GM12878 (cell line): ENCODE measurements around the gene PPP3CA. TPM values are rescaled to one million over a fixed set of nuclear protein-coding genes. Genes with fewer than 3 reads are reported as not detected.
A peak's percentile ranks its signal among the peaks of the same experiment; 100 is the strongest.

Experiments used
- ATF7 ChIP-seq: fragments of 450-650 bp; IDR thresholded peaks from 2 replicates; pipeline ENCODE4 v1.6.1; 2016; ENCODE audit warnings: low read depth, mild to moderate bottlenecking
- CHD4 ChIP-seq: fragments of 200-600 bp; sonication (generic); IDR thresholded peaks from 2 replicates; pipeline ENCODE4 v1.6.1; 2016; ENCODE audit warnings: mild to moderate bottlenecking
- ESRRA ChIP-seq: IDR thresholded peaks from 2 replicates; pipeline ENCODE4 v1.6.1; 2012; ENCODE audit warnings: mild to moderate bottlenecking, low read length, improper control_type of control experiment
- MYC ChIP-seq: IDR thresholded peaks from 2 replicates; pipeline ENCODE4 v1.6.1; 2011; ENCODE audit warnings: mild to moderate bottlenecking, low read length, moderate library complexity, inconsistent platforms; ENCODE audit not compliant: insufficient read depth, insufficient replicate concordance, insufficient read length, severe bottlenecking
- NFYA ChIP-seq: IDR thresholded peaks from 2 replicates; pipeline ENCODE4 v1.6.1; 2011; ENCODE audit warnings: low read depth, mild to moderate bottlenecking, low read length, improper control_type of control experiment, borderline replicate concordance
- NFYB ChIP-seq: IDR thresholded peaks from 2 replicates; pipeline ENCODE4 v1.6.1; 2011; ENCODE audit warnings: low read depth, mild to moderate bottlenecking, low read length, improper control_type of control experiment, moderate library complexity; ENCODE audit not compliant: insufficient read depth
- NR2F1 ChIP-seq: fragments of 450-650 bp; conservative IDR thresholded peaks from 2 replicates; pipeline ENCODE4 v1.6.1; 2017; ENCODE audit warnings: mild to moderate bottlenecking
- PAX5 ChIP-seq: IDR thresholded peaks from 2 replicates; pipeline ENCODE4 v1.6.1; 2011; ENCODE audit warnings: low read depth, low read length, borderline replicate concordance
- POLR2AphosphoS2 ChIP-seq: IDR thresholded peaks from 2 replicates; pipeline ENCODE4 v1.6.1; 2011; ENCODE audit warnings: low read depth, mild to moderate bottlenecking, low read length, improper control_type of control experiment, moderate library complexity
- RB1 ChIP-seq: fragments of 450-650 bp; formaldehyde crosslinking; IDR thresholded peaks from 2 replicates; pipeline ENCODE4 v1.6.1; 2017; ENCODE audit warnings: mild to moderate bottlenecking, borderline replicate concordance
- SRF ChIP-seq, 2 experiments: IDR thresholded peaks; 2 replicates each; pipeline ENCODE4 v1.6.1; 2011; ENCODE audit warnings: low read depth in 2 of 2, low read length in 2 of 2, mild to moderate bottlenecking in 1 of 2, moderate library complexity in 1 of 2
- TCF7 ChIP-seq: IDR thresholded peaks from 2 replicates; pipeline ENCODE4 v1.6.1; 2014; ENCODE audit warnings: antibody characterized with exemption, borderline replicate concordance
- YY1 ChIP-seq: IDR thresholded peaks from 2 replicates; pipeline ENCODE4 v1.6.1; 2011; ENCODE audit warnings: low read depth, mild to moderate bottlenecking, low read length
- ZNF24 ChIP-seq: fragments of 450-650 bp; IDR thresholded peaks from 2 replicates; pipeline ENCODE4 v1.6.1; 2017; ENCODE audit warnings: antibody characterized with exemption, mild to moderate bottlenecking
- polyA plus RNA-seq, 11 experiments: library from polyadenylated mRNA; depleted of rRNA in 4 of 11; unstranded in 6 of 11; stranded (reverse) in 5 of 11; fragments of >200 nt; fragmentation: Nextera tagmentation in 4 of 11; fragmentation: Illumina TruSeq in 1 of 11; extraction: Ambion mirVana in 4 of 11; extraction: Trizol in 1 of 11; gene quantifications; 1 replicate in 1 of 11; 2 replicates in 10 of 11; pipeline versions ENCODE4 v1.2.1 to v1.2.3, GENCODE V29; 2011 to 2016; ENCODE audit warnings: inconsistent platforms in 2 of 11, missing spikeins in 2 of 11, low read depth in 1 of 11
- total RNA-seq, 4 experiments: library from RNA; depleted of rRNA in 3 of 4; stranded (reverse); fragments of >200 nt in 3 of 4; fragmentation: Illumina TruSeq in 1 of 4; extraction: Trizol in 1 of 4; gene quantifications; 2 replicates each; pipeline versions ENCODE4 v1.2.1 to v1.2.3, GENCODE V29; 2013 to 2021
- TF ChIP-seq, protein P1 (sequence below), 3 experiments: IDR thresholded peaks in 2 of 3; conservative IDR thresholded peaks in 1 of 3; 2 replicates each; pipeline ENCODE4 v1.5.1; 2011; ENCODE audit warnings: low read depth in 3 of 3, low read length in 3 of 3, mild to moderate bottlenecking in 3 of 3, control low read depth in 2 of 3, moderate library complexity in 2 of 3, inconsistent platforms in 1 of 3, mixed read lengths in 1 of 3; ENCODE audit not compliant: control insufficient read depth in 2 of 3, insufficient read depth in 1 of 3; ENCODE audit errors: extremely low read depth in 1 of 3
- TF ChIP-seq, protein P2 (sequence below): IDR thresholded peaks from 2 replicates; pipeline ENCODE4 v1.6.1; 2012; ENCODE audit warnings: mild to moderate bottlenecking, low read depth, low read length
- TF ChIP-seq, protein P3 (sequence below): IDR thresholded peaks from 2 replicates; pipeline ENCODE4 v1.6.1; 2012; ENCODE audit warnings: low read depth, low read length, improper control_type of control experiment
- TF ChIP-seq, protein P4 (sequence below): fragments of 450-650 bp; IDR thresholded peaks from 2 replicates; pipeline ENCODE4 v1.6.1; 2017; ENCODE audit warnings: mild to moderate bottlenecking, moderate library complexity

PPP3CA gene
- total and polyA plus RNA-seq, 10 of the 15 experiments (the other 5 are each of a cell fraction or from before 2014, with no cell fraction given), result 0.33 to 9.0 (median 1.0) TPM

DNA sequence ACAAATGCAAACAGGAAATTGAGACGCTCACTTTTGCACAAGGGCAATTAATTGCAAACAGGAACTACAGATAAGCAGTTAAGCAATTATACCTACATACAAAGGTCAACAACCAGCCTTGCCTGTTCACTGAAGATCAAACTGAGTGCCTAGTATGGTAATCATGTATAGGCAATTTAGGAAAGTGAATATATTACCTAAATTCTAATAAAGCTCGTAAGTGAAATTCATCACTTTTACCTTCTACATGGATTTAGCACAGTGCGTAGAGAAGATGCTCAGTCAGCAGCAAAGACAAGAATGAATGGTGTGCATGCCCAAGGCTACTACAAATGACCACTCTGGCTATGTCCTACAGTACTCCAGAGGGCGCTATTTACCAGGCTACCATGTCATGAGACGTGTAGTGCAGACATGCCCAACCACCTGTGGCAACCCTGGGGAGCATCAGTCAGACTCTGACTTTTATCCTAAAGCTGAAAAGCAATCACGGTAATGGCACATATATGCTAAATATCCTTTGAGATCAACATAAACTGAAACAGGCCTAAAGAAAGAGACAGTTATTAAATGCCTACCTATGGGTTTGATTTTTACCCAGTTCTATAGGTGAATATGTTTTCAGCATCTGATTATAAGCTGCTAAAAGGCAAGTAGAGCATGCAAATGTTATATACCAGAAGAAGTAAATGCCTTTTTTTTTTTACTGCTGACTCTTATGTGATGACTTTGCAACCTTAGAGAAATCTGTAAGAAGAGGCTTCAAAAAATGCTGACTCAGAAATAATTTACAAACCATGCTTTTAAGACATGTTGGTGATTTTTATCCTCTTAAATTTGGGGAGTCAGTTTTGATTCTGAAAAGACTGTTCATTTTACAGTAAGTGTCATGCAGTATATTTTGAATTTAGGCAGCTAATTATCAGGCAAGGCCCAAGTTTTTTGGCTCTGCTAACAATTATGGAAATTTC, 178.0 kb downstream of the PPP3CA start (continued):
- TF ChIP-seq, protein P1, sequence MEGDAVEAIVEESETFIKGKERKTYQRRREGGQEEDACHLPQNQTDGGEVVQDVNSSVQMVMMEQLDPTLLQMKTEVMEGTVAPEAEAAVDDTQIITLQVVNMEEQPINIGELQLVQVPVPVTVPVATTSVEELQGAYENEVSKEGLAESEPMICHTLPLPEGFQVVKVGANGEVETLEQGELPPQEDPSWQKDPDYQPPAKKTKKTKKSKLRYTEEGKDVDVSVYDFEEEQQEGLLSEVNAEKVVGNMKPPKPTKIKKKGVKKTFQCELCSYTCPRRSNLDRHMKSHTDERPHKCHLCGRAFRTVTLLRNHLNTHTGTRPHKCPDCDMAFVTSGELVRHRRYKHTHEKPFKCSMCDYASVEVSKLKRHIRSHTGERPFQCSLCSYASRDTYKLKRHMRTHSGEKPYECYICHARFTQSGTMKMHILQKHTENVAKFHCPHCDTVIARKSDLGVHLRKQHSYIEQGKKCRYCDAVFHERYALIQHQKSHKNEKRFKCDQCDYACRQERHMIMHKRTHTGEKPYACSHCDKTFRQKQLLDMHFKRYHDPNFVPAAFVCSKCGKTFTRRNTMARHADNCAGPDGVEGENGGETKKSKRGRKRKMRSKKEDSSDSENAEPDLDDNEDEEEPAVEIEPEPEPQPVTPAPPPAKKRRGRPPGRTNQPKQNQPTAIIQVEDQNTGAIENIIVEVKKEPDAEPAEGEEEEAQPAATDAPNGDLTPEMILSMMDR (IDR thresholded peaks at IDR 0.05 in 2 of 3, conservative IDR thresholded peaks at IDR 0.05 in 1 of 3; ENCODE audit: control insufficient read depth in 2 of 3, extremely low read depth in 1 of 3, insufficient read depth in 1 of 3, low read depth in 3 of 3, low read length in 3 of 3), result peak; percentile 79 to 82 (median 81)
- TF ChIP-seq YY1 (peak; percentile 76), MYC (no peak), RB1 (0 out of 2 replicates have a peak, but pooled peaks have one; percentile 35), SRF (IDR thresholded peaks at IDR 0.05; ENCODE audit: low read depth in 2 of 2, low read length in 2 of 2) (no peak), POLR2AphosphoS2 (no peak), ZNF24 (peak; percentile 25; the same call in 1 of the 2 replicates), NFYA (no peak), NR2F1 (no peak), TCF7 (no peak), ESRRA (no peak), ATF7 (no peak), NFYB (no peak), PAX5 (no peak), CHD4 (no peak)
- TF ChIP-seq, protein P2, sequence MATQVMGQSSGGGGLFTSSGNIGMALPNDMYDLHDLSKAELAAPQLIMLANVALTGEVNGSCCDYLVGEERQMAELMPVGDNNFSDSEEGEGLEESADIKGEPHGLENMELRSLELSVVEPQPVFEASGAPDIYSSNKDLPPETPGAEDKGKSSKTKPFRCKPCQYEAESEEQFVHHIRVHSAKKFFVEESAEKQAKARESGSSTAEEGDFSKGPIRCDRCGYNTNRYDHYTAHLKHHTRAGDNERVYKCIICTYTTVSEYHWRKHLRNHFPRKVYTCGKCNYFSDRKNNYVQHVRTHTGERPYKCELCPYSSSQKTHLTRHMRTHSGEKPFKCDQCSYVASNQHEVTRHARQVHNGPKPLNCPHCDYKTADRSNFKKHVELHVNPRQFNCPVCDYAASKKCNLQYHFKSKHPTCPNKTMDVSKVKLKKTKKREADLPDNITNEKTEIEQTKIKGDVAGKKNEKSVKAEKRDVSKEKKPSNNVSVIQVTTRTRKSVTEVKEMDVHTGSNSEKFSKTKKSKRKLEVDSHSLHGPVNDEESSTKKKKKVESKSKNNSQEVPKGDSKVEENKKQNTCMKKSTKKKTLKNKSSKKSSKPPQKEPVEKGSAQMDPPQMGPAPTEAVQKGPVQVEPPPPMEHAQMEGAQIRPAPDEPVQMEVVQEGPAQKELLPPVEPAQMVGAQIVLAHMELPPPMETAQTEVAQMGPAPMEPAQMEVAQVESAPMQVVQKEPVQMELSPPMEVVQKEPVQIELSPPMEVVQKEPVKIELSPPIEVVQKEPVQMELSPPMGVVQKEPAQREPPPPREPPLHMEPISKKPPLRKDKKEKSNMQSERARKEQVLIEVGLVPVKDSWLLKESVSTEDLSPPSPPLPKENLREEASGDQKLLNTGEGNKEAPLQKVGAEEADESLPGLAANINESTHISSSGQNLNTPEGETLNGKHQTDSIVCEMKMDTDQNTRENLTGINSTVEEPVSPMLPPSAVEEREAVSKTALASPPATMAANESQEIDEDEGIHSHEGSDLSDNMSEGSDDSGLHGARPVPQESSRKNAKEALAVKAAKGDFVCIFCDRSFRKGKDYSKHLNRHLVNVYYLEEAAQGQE, result no peak
- TF ChIP-seq, protein P3, sequence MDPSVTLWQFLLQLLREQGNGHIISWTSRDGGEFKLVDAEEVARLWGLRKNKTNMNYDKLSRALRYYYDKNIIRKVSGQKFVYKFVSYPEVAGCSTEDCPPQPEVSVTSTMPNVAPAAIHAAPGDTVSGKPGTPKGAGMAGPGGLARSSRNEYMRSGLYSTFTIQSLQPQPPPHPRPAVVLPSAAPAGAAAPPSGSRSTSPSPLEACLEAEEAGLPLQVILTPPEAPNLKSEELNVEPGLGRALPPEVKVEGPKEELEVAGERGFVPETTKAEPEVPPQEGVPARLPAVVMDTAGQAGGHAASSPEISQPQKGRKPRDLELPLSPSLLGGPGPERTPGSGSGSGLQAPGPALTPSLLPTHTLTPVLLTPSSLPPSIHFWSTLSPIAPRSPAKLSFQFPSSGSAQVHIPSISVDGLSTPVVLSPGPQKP, result no peak
- TF ChIP-seq, protein P4, sequence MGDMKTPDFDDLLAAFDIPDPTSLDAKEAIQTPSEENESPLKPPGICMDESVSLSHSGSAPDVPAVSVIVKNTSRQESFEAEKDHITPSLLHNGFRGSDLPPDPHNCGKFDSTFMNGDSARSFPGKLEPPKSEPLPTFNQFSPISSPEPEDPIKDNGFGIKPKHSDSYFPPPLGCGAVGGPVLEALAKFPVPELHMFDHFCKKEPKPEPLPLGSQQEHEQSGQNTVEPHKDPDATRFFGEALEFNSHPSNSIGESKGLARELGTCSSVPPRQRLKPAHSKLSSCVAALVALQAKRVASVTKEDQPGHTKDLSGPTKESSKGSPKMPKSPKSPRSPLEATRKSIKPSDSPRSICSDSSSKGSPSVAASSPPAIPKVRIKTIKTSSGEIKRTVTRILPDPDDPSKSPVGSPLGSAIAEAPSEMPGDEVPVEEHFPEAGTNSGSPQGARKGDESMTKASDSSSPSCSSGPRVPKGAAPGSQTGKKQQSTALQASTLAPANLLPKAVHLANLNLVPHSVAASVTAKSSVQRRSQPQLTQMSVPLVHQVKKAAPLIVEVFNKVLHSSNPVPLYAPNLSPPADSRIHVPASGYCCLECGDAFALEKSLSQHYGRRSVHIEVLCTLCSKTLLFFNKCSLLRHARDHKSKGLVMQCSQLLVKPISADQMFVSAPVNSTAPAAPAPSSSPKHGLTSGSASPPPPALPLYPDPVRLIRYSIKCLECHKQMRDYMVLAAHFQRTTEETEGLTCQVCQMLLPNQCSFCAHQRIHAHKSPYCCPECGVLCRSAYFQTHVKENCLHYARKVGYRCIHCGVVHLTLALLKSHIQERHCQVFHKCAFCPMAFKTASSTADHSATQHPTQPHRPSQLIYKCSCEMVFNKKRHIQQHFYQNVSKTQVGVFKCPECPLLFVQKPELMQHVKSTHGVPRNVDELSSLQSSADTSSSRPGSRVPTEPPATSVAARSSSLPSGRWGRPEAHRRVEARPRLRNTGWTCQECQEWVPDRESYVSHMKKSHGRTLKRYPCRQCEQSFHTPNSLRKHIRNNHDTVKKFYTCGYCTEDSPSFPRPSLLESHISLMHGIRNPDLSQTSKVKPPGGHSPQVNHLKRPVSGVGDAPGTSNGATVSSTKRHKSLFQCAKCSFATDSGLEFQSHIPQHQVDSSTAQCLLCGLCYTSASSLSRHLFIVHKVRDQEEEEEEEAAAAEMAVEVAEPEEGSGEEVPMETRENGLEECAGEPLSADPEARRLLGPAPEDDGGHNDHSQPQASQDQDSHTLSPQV, result no peak
